Measurements from ENCODE around the gene LACTB.

Gene LACTB

DNA sequence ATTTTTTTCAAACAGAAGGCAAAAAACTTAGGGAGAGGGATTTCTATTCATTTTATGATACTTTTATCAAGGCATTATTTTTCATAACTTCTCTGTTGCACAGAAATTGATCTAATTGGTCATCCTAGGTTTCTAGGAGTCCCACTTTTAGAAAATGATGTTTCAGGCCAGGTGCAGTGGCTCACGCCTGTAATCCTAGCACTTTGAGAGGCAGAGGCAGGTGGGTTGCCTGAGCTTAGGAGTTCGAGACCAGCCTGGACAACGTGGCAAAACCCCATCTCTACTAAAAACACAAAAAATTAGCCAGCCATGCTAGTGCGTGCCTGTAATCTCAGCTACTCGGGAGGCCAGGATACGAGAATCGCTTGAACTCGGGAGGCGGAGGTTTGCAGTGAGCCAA is 2.8 kb downstream of the LACTB start:
- Mint-ChIP-seq H3K36me3 (ENCODE audit: low read depth) (peaks cover 76% of the 10 kb centered on the region), H3K4me3 (no peak overlapping the region), H3K27ac (no peak overlapping the region), H3K9me3 (peaks cover 16% of the 10 kb centered on the region), H3K27me3 (no peaks in the 10 kb centered on the region), H3K4me1 (ENCODE audit: low read depth) (peaks cover 37% of the 10 kb centered on the region)
- intact Hi-C loops (cut with micrococcal nuclease): no loop called here

DNA sequence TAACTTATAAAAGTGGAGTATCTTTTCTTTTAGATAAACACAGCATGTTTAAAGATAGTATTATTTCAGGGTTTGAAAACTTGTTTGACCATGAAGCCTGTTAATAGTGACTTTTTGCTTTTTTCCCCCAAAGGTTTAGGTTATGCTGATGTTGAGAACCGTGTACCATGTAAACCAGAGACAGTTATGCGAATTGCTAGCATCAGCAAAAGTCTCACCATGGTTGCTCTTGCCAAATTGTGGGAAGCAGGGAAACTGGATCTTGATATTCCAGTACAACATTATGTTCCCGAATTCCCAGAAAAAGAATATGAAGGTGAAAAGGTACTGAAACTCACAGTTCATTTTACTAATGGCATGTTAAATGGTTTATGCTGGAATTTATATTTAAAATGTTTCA is 5.1 kb downstream of the LACTB start:
- no peaks in the 10 kb centered on the region for H3K9me3 Mint-ChIP-seq
- H3K4me1 Mint-ChIP-seq (ENCODE audit: low read depth): peaks cover 28% of the 10 kb centered on the region
- H3K36me3 Mint-ChIP-seq (ENCODE audit: low read depth): peaks cover 91% of the 10 kb centered on the region
- intact Hi-C loops (cut with micrococcal nuclease): no loop called here
- H3K27ac Mint-ChIP-seq: no peak overlapping the region
- H3K4me3 Mint-ChIP-seq: no peak overlapping the region
- H3K27me3 Mint-ChIP-seq: no peaks in the 10 kb centered on the region

DNA sequence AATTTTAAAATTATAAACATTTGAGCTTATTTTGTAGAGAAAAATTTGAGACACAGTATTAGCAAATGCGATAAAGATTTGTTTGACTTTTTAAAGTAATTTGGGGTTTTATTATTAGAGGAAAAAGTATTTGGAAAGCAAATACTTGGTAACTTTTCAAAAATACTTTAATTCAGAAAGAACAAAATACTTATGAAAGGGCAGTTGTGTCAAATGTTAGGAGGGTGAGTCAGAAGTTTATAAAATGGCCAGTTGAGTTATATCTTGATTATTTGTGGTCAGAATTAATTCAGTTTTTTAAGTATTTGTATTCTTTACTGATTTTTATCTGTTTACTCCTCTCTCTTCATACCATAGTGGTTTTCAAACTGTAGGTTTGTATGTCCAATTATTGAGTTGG is 12.1 kb downstream of the LACTB start:
- Mint-ChIP-seq H3K4me3 (no peak overlapping the region), H3K27ac (peak overlapping the region; percentile 89), H3K27me3 (no peaks in the 10 kb centered on the region), H3K36me3 (ENCODE audit: low read depth) (peaks cover 68% of the 10 kb centered on the region), H3K9me3 (no peaks in the 10 kb centered on the region), H3K4me1 (ENCODE audit: low read depth) (peaks cover 38% of the 10 kb centered on the region)
- intact Hi-C loops (cut with micrococcal nuclease): no loop called here

DNA sequence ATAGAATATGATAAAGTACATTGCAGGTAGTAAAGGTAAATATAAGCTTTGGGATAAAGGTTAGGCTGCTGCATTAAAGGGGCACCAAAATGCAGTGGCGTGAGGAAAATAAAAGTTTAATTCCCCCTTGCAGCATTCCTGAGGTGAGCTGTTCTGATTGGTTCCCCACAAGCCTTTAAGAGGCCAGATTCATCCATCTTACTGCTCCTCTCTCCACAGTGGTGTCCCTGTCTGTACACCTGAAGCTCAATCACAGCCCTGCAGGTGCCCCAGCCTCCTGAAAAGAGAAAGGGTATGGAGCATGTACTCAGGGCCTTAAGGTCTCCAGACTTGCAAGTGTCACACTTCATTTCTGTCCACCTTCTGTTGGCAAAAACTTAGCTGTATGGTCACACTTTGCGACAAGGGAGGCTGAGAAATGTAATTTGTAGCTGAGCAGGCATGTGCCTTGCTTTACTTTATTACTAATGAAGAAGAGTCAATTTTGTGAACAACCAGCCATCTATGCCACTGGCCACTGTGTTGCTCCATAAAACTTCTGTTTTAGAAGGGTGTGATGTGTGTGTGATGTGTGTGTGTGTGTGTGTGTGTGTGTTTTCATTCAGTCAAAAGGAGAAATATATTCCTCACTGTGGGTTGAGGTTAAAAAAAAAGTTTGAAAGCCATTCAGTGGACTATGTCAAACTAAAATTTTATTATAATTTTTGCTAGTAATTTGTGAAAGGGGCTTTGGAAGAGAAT is 12.8 kb downstream of the LACTB start:
- H3K4me1 Mint-ChIP-seq (ENCODE audit: low read depth): peaks cover 38% of the 10 kb centered on the region
- peaks cover 63% of the 10 kb centered on the region for H3K36me3 Mint-ChIP-seq (ENCODE audit: low read depth)
- intact Hi-C loops (cut with micrococcal nuclease): no loop called here
- H3K4me3 Mint-ChIP-seq: no peak overlapping the region
- H3K9me3 Mint-ChIP-seq: no peaks in the 10 kb centered on the region
- no peaks in the 10 kb centered on the region for H3K27me3 Mint-ChIP-seq
- peak overlapping the region; percentile 89 for H3K27ac Mint-ChIP-seq

DNA sequence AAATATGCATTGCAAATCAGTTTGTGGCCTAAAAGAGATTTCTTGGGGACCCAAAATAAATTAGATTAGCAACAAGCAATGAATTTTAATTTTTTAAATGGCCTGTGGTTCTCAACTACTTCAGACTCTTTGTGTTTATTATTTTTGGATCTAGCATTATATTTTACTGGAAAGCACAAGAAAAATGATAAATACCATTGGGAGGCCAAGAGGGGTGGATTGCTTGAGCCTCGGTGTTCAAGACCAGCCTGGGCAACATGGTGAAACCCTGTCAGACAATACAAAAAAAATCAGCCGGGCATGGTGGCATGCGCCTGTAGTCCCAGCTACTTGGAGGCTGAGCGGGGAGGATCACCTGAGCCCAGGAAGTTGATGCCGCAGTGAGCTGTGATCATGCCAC is 13.6 kb downstream of the LACTB start:
- peaks cover 63% of the 10 kb centered on the region for H3K36me3 Mint-ChIP-seq (ENCODE audit: low read depth)
- peaks cover 38% of the 10 kb centered on the region for H3K4me1 Mint-ChIP-seq (ENCODE audit: low read depth)
- H3K27ac Mint-ChIP-seq: peak overlapping the region; percentile 89
- intact Hi-C loops (cut with micrococcal nuclease): no loop called here
- H3K4me3 Mint-ChIP-seq: peak overlapping the region; percentile 44
- H3K27me3 Mint-ChIP-seq: no peaks in the 10 kb centered on the region
- H3K9me3 Mint-ChIP-seq: no peaks in the 10 kb centered on the region

DNA sequence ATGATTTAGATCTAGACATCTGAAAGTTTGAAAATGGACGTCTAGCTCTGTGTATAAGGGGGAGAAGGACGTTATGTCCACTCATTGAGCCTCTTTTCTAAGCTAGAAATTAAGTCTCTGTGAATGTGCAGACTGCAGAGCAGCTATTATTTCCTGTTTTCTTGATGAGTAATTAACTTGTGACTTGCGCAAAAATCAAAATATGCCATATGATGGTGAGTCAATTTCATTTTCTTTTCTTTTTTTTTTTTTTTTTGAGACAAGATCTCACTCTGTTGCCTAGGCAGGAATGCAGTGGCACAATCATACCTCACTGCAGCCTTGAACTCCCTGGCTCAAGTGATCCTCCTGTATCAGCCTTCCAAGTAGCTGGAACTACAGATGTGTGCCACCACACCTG is 14.1 kb downstream of the LACTB start:
- H3K27me3 Mint-ChIP-seq: no peaks in the 10 kb centered on the region
- H3K36me3 Mint-ChIP-seq (ENCODE audit: low read depth): peaks cover 63% of the 10 kb centered on the region

DNA sequence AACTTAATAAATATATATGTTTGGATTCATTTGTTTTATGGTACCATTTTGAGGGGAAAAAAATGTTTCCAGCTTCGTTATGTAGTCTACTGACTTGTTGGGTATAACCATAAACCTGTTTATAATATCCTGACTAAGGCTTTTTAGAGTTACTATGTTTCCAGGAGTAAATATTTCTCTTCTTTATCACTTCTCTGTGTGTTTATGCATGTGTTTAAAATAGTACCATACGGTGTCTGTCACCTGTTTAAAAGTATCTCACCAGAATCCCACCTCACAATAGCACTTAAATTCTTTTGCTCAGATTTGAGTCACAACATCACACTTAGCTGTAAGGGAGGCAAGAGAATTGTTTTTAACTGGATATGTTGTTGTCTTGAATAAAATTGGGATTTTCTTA is 15.1 kb downstream of the LACTB start:
- peaks cover 61% of the 10 kb centered on the region for H3K36me3 Mint-ChIP-seq (ENCODE audit: low read depth)
- peak overlapping the region; percentile 89 for H3K27ac Mint-ChIP-seq
- no peak overlapping the region for H3K4me3 Mint-ChIP-seq

More for the DNA sequence above, 14.1 kb downstream of the LACTB start:
- Mint-ChIP-seq H3K4me1 (ENCODE audit: low read depth) (peaks cover 38% of the 10 kb centered on the region), H3K4me3 (peak overlapping the region; percentile 44), H3K27ac (peak overlapping the region; percentile 89), H3K9me3 (no peaks in the 10 kb centered on the region)
- intact Hi-C loops (cut with micrococcal nuclease): no loop called here

DNA sequence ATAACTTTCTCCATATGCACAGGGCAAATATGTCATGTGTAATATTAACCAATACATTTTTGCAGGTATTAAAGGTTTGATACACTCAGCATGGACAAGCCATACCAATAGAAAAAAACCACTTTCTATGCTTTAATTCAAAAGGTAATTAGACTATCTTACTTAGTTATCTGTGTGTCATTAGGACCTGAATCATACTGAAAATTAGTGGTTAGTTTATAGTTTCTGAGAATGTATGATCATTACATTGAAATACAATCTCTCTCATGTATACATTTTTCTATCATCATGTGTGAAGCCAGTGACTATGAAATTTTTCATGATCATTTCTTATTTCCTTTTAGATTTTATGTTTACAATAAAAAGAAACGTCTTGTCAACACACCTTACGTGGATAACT is 19.3 kb downstream of the LACTB start:
- intact Hi-C loops (cut with micrococcal nuclease): no loop called here
- no peaks in the 10 kb centered on the region for H3K27me3 Mint-ChIP-seq
- H3K9me3 Mint-ChIP-seq: no peaks in the 10 kb centered on the region
- H3K27ac Mint-ChIP-seq: no peak overlapping the region
- H3K4me3 Mint-ChIP-seq: no peak overlapping the region
- H3K4me1 Mint-ChIP-seq (ENCODE audit: low read depth): peaks cover 17% of the 10 kb centered on the region
- H3K36me3 Mint-ChIP-seq (ENCODE audit: low read depth): peaks cover 80% of the 10 kb centered on the region

More for the DNA sequence above, 15.1 kb downstream of the LACTB start:
- intact Hi-C loops (cut with micrococcal nuclease): no loop called here
- Mint-ChIP-seq H3K4me1 (ENCODE audit: low read depth) (peaks cover 38% of the 10 kb centered on the region), H3K27me3 (no peaks in the 10 kb centered on the region), H3K9me3 (no peaks in the 10 kb centered on the region)

DNA sequence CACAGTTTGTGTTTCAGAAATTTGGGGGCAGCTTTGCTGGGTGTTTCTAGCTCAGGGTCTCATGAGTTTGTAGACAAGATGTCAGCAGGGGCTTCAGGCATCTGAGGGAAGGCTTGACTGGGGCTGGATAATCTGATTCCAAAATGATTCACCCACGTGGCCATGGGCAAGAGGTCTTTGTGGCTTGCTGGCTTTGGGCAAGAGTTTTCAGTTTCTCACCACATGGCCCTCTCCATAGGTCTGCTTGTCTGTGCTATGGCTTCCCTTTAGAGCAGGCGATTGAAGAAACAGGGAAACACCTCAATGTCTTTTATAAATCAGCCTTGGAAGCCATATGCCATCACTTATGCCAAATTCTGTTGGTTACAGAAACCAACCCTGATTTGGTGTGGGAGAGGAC is 23.8 kb downstream of the LACTB start:
- intact Hi-C loops (cut with micrococcal nuclease): no loop called here
- no peak overlapping the region for H3K27ac Mint-ChIP-seq
- H3K4me3 Mint-ChIP-seq: no peak overlapping the region
- no peaks in the 10 kb centered on the region for H3K4me1 Mint-ChIP-seq (ENCODE audit: low read depth)
- no peaks in the 10 kb centered on the region for H3K27me3 Mint-ChIP-seq
- H3K9me3 Mint-ChIP-seq: no peaks in the 10 kb centered on the region
- H3K36me3 Mint-ChIP-seq (ENCODE audit: low read depth): peaks cover 89% of the 10 kb centered on the region

DNA sequence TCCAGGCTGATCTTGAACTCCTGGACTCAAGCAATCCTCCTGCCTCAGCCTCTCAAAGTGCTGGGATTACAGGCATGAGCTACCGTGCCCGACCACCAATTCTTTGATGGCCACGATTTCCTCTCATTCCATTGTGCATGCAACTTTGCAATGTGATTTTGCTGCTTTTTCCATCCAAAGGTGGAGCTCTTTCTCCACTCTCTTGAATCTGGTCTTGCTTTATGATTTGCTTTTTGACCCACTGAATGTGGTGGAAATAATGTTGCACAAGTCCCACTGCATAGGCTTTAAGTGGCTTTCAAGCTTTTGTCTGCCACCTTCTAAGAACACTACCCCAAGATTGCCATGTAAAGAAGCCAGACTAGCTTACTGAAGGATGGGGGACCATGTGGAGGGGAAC is 25.0 kb downstream of the LACTB start:
- intact Hi-C loops (cut with micrococcal nuclease): no loop called here
- H3K36me3 Mint-ChIP-seq (ENCODE audit: low read depth): peaks cover 84% of the 10 kb centered on the region
- H3K4me1 Mint-ChIP-seq (ENCODE audit: low read depth): no peaks in the 10 kb centered on the region
- no peaks in the 10 kb centered on the region for H3K9me3 Mint-ChIP-seq
- no peak overlapping the region for H3K27ac Mint-ChIP-seq
- H3K27me3 Mint-ChIP-seq: no peaks in the 10 kb centered on the region
- H3K4me3 Mint-ChIP-seq: no peak overlapping the region

DNA sequence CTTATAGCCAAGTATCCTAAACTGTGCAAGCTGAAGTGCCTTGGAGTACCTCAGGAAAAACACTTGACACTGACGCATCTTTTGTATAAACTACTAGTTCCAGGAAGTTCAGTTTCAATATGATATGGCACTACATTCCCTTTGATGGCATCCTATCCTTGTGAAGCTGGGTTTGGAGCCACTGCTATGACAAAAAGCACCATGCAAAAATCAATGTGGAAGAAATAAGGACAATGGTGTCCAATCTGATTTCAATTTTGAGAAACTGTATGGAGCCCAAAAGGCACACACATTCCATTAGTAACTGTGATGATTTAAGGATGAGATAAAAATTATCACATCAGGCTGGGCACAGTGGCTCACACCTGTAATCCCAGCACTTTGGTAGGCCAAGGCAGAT is 30.0 kb downstream of the LACTB start:
- Mint-ChIP-seq H3K4me3 (no peak overlapping the region), H3K27me3 (no peaks in the 10 kb centered on the region), H3K36me3 (ENCODE audit: low read depth) (peaks cover 75% of the 10 kb centered on the region), H3K9me3 (no peaks in the 10 kb centered on the region), H3K4me1 (ENCODE audit: low read depth) (peaks cover 5% of the 10 kb centered on the region), H3K27ac (no peak overlapping the region)
- intact Hi-C loops (cut with micrococcal nuclease): no loop called here

DNA sequence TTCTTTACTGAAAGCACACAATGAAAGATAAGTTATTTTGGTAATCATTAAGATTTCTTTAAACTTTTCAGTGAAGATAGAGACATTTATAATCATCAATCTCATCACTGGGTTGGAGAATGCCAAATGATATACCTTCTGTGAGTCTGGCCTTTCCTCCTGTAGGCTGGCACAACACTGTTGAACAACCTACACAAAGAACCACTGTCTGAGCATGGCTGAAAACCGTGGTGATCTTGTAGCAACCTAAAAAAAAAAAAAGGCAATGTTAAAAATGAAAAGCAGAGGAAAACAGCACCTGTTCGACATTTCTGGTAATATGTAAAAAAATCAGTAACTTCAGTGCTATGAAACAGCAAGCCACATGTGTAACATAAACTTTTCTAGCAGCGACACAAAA is 33.8 kb downstream of the LACTB start:
- Mint-ChIP-seq H3K9me3 (peaks cover 8% of the 10 kb centered on the region), H3K4me1 (ENCODE audit: low read depth) (peaks cover 10% of the 10 kb centered on the region), H3K4me3 (peak overlapping the region; percentile 32), H3K36me3 (ENCODE audit: low read depth) (peaks cover 47% of the 10 kb centered on the region), H3K27me3 (no peaks in the 10 kb centered on the region), H3K27ac (no peak overlapping the region)
- intact Hi-C loops (cut with micrococcal nuclease): loop anchor here (5.0 kb wide), 3 partner anchors 37 to 127 kb away; no protein-coding TSS in a partner anchor

DNA sequence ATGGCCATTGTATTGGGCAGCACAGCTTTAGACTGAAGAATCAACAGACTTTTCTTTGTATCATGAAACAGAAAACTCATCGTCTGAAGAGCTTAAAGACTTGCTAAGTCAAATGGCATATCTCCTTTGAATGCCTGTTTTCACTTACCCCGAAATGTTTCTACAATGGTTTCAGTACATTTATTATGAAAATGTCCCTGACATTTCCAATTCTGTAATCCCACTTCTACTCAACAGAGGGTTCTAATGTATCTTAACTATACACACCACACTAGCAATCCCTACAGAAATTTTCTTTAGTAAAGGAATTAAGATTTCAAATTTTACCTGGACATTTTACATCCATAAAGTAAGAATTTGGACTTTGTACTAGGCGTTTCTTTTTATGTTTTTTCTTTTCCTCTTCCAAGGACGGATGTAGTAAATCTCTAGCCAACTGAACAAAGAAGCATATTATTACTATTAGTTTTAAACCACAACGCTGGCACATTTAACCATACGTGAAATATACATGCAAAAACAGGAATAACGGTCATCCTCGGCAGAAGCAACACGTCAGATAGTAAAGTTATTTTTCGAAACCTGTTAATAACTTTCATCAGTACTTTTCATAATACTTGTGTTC is 34.5 kb downstream of the LACTB start:
- peak overlapping the region; percentile 96 for H3K27ac Mint-ChIP-seq
- peaks cover 10% of the 10 kb centered on the region for H3K4me1 Mint-ChIP-seq (ENCODE audit: low read depth)
- H3K4me3 Mint-ChIP-seq: peak overlapping the region; percentile 94
- peaks cover 8% of the 10 kb centered on the region for H3K9me3 Mint-ChIP-seq
- peaks cover 45% of the 10 kb centered on the region for H3K36me3 Mint-ChIP-seq (ENCODE audit: low read depth)
- intact Hi-C loops (cut with micrococcal nuclease): loop anchor here (5.0 kb wide), 3 partner anchors 36 to 126 kb away; no protein-coding TSS in a partner anchor
- no peaks in the 10 kb centered on the region for H3K27me3 Mint-ChIP-seq

DNA sequence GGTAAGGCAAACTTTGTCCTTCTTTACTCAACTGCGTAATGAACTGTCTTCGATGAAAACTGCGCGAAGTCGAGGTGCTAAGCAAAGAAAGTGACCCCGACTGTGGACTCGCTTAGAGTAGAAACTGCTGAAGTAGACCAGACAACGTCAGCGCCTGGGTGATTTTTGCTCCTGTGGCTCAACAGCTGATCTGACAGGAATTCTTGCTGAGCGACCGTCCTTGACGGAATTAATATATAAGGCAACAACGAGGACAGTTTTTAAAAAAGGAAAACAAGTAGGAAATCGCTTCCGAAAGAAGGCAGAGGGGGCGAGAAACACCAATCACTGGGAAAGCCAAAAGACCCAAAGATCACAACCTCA is 35.1 kb downstream of the LACTB start:
- no peaks in the 10 kb centered on the region for H3K27me3 Mint-ChIP-seq
- H3K4me3 Mint-ChIP-seq: peak overlapping the region; percentile 94
- H3K27ac Mint-ChIP-seq: peak overlapping the region; percentile 96
- H3K36me3 Mint-ChIP-seq (ENCODE audit: low read depth): peaks cover 40% of the 10 kb centered on the region
- peaks cover 8% of the 10 kb centered on the region for H3K9me3 Mint-ChIP-seq
- intact Hi-C loops (cut with micrococcal nuclease): loop anchor here (1.0 to 5.0 kb wide), 4 partner anchors 35 to 126 kb away; partner anchors contain the start of gene LACTB
- peaks cover 10% of the 10 kb centered on the region for H3K4me1 Mint-ChIP-seq (ENCODE audit: low read depth)

All from dendritic cell treated with granulocyte-macrophage colony-stimulating factor and Interleukin-4, amounts not matched to agents 40 ng/mL and 50 ng/mL, for 4 days (primary cell).